GM12891 (cell line): ENCODE measurements around the gene ABCB6.

Experiments used
- DNase-seq: peaks from one replicate; pipeline ENCODE4 v3.0.0; 2011; ENCODE audit warnings: low spot score; ENCODE audit not compliant: insufficient read length
- FAIRE-seq: peaks from 2 replicates; lab custom pipeline; 2011; peaks lifted over from hg19 to GRCh38; lab: Jason Lieb, UNC
- PAX5 ChIP-seq: IDR thresholded peaks from 2 replicates; pipeline ENCODE4 v1.6.1; 2011; ENCODE audit warnings: low read length, moderate library complexity, mild to moderate bottlenecking; ENCODE audit not compliant: insufficient read depth, severe bottlenecking
- POLR2A ChIP-seq: IDR thresholded peaks from 2 replicates; pipeline ENCODE4 v1.6.1; 2011; ENCODE audit warnings: low read depth, low read length, control low read depth
- POLR2AphosphoS5 ChIP-seq: IDR thresholded peaks from 2 replicates; pipeline ENCODE4 v1.6.1; 2011; ENCODE audit warnings: low read depth, low read length, control low read depth
- POU2F2 ChIP-seq: IDR thresholded peaks from 2 replicates; pipeline ENCODE4 v1.6.1; 2011; ENCODE audit warnings: low read depth, mild to moderate bottlenecking, control low read depth, low read length, moderate library complexity
- SPI1 ChIP-seq: IDR thresholded peaks from 2 replicates; pipeline ENCODE4 v1.6.1; 2011; ENCODE audit warnings: low read depth, low read length, control low read depth
- TAF1 ChIP-seq: IDR thresholded peaks from 2 replicates; pipeline ENCODE4 v1.6.1; 2011; ENCODE audit warnings: low read depth, low read length, control low read depth

The ABCB6 gene

GRCh38 chr2:219225350-219225749 lies 6.6 kb upstream of the ABCB6 start:
- no peak for DNase-seq
- TF ChIP-seq SPI1 (no peak), PAX5 (no peak), POU2F2 (no peak), POLR2AphosphoS5 (no peak), TAF1 (no peak)
- no peak for FAIRE-seq

GRCh38 chr2:219223831-219224610 lies 5.3 kb upstream of the ABCB6 start:
- DNase-seq (no peak), FAIRE-seq (no peak)
- TF ChIP-seq POLR2A, result no peak
- no peak for TF ChIP-seq PAX5
- TF ChIP-seq SPI1, result no peak
- no peak for TF ChIP-seq TAF1
- TF ChIP-seq POU2F2, result no peak
- no peak for TF ChIP-seq POLR2AphosphoS5

- DNase-seq (no peak), FAIRE-seq (no peak)
- TF ChIP-seq POLR2AphosphoS5, result no peak
- TF ChIP-seq PAX5, result no peak
- TF ChIP-seq SPI1, result no peak
These were observed 3.3 kb upstream of the ABCB6 start for GRCh38 chr2:219221957-219222518.

GRCh38 chr2:219220652-219221402 lies 2.1 kb upstream of the ABCB6 start:
- DNase-seq (no peak), FAIRE-seq (no peak)
- TF ChIP-seq SPI1 (no peak), POLR2AphosphoS5 (no peak), TAF1 (no peak), POLR2A (no peak), POU2F2 (no peak), PAX5 (no peak)

- FAIRE-seq (no peak), DNase-seq (no peak)
- no peak for TF ChIP-seq POU2F2
- TF ChIP-seq POLR2A, result no peak
- TF ChIP-seq POLR2AphosphoS5, result no peak
- no peak for TF ChIP-seq TAF1
- no peak for TF ChIP-seq PAX5
- TF ChIP-seq SPI1, result no peak
These were observed 1.2 kb upstream of the ABCB6 start for GRCh38 chr2:219219784-219220532.

- TF ChIP-seq POLR2AphosphoS5 (no peak), POU2F2 (no peak), SPI1 (no peak)
- DNase-seq, result peak; percentile 50
- FAIRE-seq, result no peak
These were observed 484 bp downstream of the ABCB6 start for GRCh38 chr2:219218217-219218731.

- no peak for FAIRE-seq
- TF ChIP-seq TAF1, result no peak
- no peak for TF ChIP-seq PAX5
- TF ChIP-seq POLR2AphosphoS5, result no peak
- TF ChIP-seq POLR2A, result no peak
- TF ChIP-seq SPI1, result no peak
- TF ChIP-seq POU2F2, result no peak
- DNase-seq, result no peak
These were observed 2.2 kb downstream of the ABCB6 start for GRCh38 chr2:219216535-219216915.

- DNase-seq (no peak), FAIRE-seq (no peak)
- TF ChIP-seq SPI1 (no peak), PAX5 (no peak), POLR2AphosphoS5 (no peak), POLR2A (no peak), TAF1 (no peak), POU2F2 (no peak)
These were observed 2.8 kb downstream of the ABCB6 start for GRCh38 chr2:219215871-219216534.

GRCh38 chr2:219214786-219215185 lies 4.0 kb downstream of the ABCB6 start:
- TF ChIP-seq POU2F2, result no peak
- TF ChIP-seq PAX5, result no peak
- TF ChIP-seq TAF1, result no peak
- TF ChIP-seq POLR2AphosphoS5, result no peak
- TF ChIP-seq SPI1, result no peak
- TF ChIP-seq POLR2A, result no peak
- DNase-seq (no peak), FAIRE-seq (no peak)
